GM13976 (cell line): Measurements from ENCODE around the gene SMAP1.

Experiments
- DNase-seq: peaks from one replicate; pipeline ENCODE4 v3.0.0; 2012; ENCODE audit warnings: low spot score
- CTCF ChIP-seq: IDR thresholded peaks from 2 replicates; pipeline ENCODE4 v1.5.1; 2012; ENCODE audit warnings: borderline replicate concordance, mild to moderate bottlenecking; ENCODE audit not compliant: insufficient read depth; ENCODE audit errors: extremely low read depth, missing control alignments, control extremely low read depth
- in situ Hi-C: fragments of 300-500 bp; cut with MboI; formaldehyde crosslinking; loops from one replicate; pipeline ENCODE4 v1.12.0; 2022; ENCODE audit warnings: low sequenced_read_pairs, mixed read lengths, inconsistent platforms; ENCODE audit not compliant: unreplicated experiment

Gene SMAP1

GRCh38 chr6:70663881-70664466 is 3.7 kb upstream of the SMAP1 start:
- no peak for DNase-seq
- no peak for TF ChIP-seq CTCF

GRCh38 chr6:70666706-70667105 is 977 bp upstream of the SMAP1 start:
- in situ Hi-C loops, result no loop called here
- no peak for TF ChIP-seq CTCF
- no peak for DNase-seq

More at GRCh38 chr6:70663881-70664466, 3.7 kb upstream of the SMAP1 start:
- in situ Hi-C loops, result no loop called here

- TF ChIP-seq CTCF, result no peak
- in situ Hi-C loops, result no loop called here
- no peak for DNase-seq
Measured at GRCh38 chr6:70667256-70667710, 400 bp upstream of the SMAP1 start.

- no peak for TF ChIP-seq CTCF
- DNase-seq, result peak; percentile 55
- in situ Hi-C loops, result no loop called here
Measured at GRCh38 chr6:70668499-70668812, 773 bp downstream of the SMAP1 start.

- no peak for DNase-seq
- no peak for TF ChIP-seq CTCF
- in situ Hi-C loops, result no loop called here
Measured at GRCh38 chr6:70669133-70669532, 1.4 kb downstream of the SMAP1 start.

GRCh38 chr6:70672549-70672948 is 4.9 kb downstream of the SMAP1 start:
- in situ Hi-C loops, result no loop called here
- DNase-seq, result no peak
- no peak for TF ChIP-seq CTCF
